NCI-H2196 (cell line): Measurements from ENCODE around the gene ADAMTS10.
"Not testable (repeated sequence)": the region's sequence is repeated elsewhere in the genome, so short reads cannot be mapped to it uniquely, and the experiment has no call there.

Experiments used
- DNase-seq: peaks from one replicate; lab custom pipeline; 2025; ENCODE audit not compliant: unreplicated experiment; lab: John Stamatoyannopoulos, UW

Gene ADAMTS10

DNA sequence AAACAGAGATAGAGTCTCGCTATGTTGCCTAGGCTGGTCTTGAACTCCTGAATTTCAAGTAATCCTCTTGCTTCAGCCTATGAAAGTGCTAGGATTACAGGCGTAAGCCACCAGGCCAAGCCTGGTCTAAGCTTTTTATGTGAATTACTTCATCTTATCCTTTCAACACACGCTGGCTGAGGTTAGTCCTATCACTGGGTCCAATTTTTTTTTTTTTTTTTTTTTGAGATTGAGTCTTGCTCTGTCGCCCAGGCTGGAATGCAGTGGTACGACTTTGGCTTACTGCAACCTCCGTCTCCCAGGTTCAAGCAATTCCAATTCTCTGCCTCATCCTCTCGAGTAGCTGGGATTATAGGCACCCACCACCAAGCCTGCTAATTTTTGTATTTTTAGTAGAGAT, 43.7 kb downstream of the ADAMTS10 start:
- DNase-seq, result no peak

DNA sequence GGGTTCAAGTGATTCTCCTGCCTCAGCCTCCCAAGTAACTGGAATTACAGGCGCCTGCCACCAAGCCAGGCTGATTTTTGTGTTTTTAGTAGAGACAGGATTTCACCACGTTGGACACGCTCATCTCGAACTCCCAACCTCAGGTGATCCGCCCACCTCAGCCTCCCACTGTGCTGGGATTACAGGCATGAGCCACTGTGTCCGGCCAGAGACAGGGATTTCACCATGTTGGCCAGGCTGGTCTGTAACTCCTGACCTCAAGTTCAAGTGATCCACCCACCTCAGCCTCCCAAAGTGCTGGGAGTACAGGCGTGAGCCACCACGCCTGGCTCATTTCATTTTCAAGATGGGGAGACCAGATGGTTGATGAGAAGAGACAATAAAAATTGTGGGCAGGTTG, 45.6 kb downstream of the ADAMTS10 start:
- DNase-seq, result not testable (repeated sequence)

GRCh38 chr19:8561075-8561764, 49.3 kb downstream of the ADAMTS10 start:
- DNase-seq, result no peak

GRCh38 chr19:8558325-8558724, 52.2 kb downstream of the ADAMTS10 start:
- no peak for DNase-seq

GRCh38 chr19:8557642-8558238, 52.8 kb downstream of the ADAMTS10 start:
- DNase-seq, result no peak

GRCh38 chr19:8553729-8554128, 56.8 kb downstream of the ADAMTS10 start:
- DNase-seq, result not testable (repeated sequence)

DNA sequence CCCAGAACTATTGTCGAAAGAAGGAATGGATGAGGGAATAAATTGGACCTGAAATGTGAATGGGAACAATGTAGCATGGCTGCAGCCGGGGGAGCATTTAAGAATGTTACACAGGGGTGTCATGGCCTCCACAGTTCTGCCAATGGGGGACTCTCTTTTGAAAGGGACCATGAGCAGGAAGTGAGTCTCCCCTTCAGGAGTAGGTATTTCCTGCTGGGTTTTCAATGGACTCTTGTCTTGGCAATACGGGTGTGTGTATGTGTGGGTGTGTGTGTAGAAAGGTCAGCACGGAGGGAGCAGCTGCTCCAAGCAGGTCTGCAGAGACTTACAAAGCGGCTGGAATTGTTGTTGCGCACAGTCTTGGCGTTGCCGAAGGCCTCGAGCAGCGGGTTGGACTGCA, 57.7 kb downstream of the ADAMTS10 start:
- no peak for DNase-seq

- no peak for DNase-seq
Observed at GRCh38 chr19:8550070-8550469, 60.4 kb downstream of the ADAMTS10 start.

- DNase-seq, result no peak
Observed at GRCh38 chr19:8545743-8546142, 64.8 kb downstream of the ADAMTS10 start.

DNA sequence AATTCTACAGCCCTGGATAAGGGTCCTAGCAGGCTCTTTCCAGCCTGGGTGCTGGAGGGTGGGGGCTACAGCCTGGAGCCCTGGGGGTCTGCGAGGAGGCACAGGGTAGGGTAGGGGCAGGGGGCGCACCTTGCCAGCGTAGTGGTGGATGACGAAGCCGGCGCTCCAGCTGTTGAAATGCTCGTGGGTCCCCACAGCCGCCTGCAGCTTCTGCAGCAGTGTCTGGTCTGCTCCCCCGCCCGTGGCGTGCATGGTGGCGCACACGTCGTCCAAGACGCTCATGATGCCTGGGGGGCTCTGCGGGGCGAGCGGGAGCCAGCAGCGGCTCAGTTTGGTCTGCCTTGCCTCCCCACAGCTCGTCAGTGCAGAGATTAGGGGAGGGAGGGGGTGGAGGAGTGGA, 66.3 kb downstream of the ADAMTS10 start:
- no peak for DNase-seq

- no peak for DNase-seq
Observed at GRCh38 chr19:8539621-8540149, 70.8 kb downstream of the ADAMTS10 start.

- DNase-seq, result no peak
Observed at GRCh38 chr19:8537099-8537498, 73.4 kb downstream of the ADAMTS10 start.

DNA sequence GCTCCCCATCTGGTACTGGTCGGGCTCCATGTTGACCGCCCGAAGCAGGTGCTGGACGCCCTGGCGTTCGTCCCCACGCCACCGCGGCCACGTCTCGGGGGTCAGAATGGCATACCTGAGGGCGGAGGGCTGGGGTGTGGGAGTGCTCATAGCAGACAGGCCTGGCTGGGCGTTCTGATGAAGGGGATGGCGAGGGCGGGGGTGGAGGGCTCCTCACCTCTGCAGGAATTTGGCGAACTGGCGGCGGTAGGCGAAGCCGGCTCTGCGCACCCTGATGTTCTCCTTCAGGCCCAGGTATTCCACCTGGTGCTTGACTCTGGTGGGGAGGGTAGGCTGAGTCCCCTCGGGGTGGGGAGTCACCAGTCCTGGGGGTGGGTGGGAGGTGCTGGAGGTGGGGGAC, 74.2 kb downstream of the ADAMTS10 start:
- no peak for DNase-seq

GRCh38 chr19:8532225-8532624, 78.3 kb downstream of the ADAMTS10 start:
- DNase-seq, result no peak

DNA sequence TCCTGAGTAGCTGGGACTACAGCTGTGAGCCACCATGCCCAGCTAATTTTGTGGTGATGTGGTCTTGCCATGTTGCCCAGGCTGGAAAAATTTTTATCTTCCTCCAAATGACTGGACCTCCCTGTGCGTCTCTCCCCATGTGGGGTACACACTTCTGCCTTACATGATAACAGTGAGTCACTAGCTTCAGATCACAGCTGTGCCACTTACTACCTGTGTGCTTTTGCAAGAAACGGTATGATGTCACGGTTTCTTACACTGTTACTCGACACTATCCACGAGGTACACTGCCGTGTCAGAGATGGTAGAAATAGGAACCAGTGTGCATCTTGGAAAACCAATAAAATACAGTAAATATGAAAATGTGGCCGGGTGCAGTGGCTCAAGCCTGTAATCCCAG, 79.0 kb downstream of the ADAMTS10 start:
- DNase-seq, result no peak
